ENCODE results near the gene IMPDH1. TPM values are rescaled to one million over a fixed set of nuclear protein-coding genes. Genes with fewer than 3 reads are reported as not detected.
A peak's percentile ranks its signal among the peaks of the same experiment; 100 is the strongest.

The IMPDH1 gene
- total and polyA plus RNA-seq, 2 donors (not counting 1 experiment from before 2014, with no cell fraction given) = 54.9 to 90.6 TPM

GRCh38 chr7:128405471-128406313 is 4.1 kb downstream of the IMPDH1 start:
- under 1% methylated on average over 74 of the region's 107 CpGs for WGBS (ENCODE audit: insufficient coverage)
- CTCF ChIA-PET = interaction anchor here (0.6 to 23.4 kb wide), 4 partner anchors 8 to 775 kb away, joined by 3 to 331 read pairs (median 8); no protein-coding TSS in a partner anchor
- H3K9ac ChIP-seq (ENCODE audit: low read length) = peak overlapping the region; percentile 72
- intact Hi-C loops (cut with micrococcal nuclease) = loop anchor here (5.0 kb wide), 2 partner anchors 63 to 127 kb away; partner anchors contain the start of gene RBM28
- Mint-ChIP-seq H3K9me3 (ENCODE audit: insufficient read depth) (no peaks in the 10 kb centered on the region), H3K27ac (peak overlapping the region; percentile 32), H3K27me3 (no peaks in the 10 kb centered on the region), H3K4me3 (peak overlapping the region; percentile 86), H3K4me1 (peaks cover 47% of the 10 kb centered on the region)
- DNase-seq (peak; percentile 76), ATAC-seq (ENCODE audit: low read depth) (peak; percentile 23)
- no peaks in the 10 kb centered on the region for H3K27me3 ChIP-seq (replicated peaks in 1 of 4; ENCODE audit: control extremely low read depth in 1 of 4, control insufficient read depth in 3 of 4, insufficient read depth in 4 of 4, low read length in 3 of 4)
- H3K4me3 ChIP-seq (ENCODE audit: control extremely low read depth in 1 of 5, extremely low read depth in 1 of 5, insufficient read depth in 1 of 5, low read depth in 2 of 5, low read length in 4 of 5) = peak overlapping the region; percentile 3 to 73 (median 60)
- H2AFZ ChIP-seq (ENCODE audit: insufficient read depth, low read depth, low read length, poor library complexity, severe bottlenecking) = peak overlapping the region; percentile 81
- peaks cover 14% of the 10 kb centered on the region for H4K20me1 ChIP-seq (ENCODE audit: control insufficient read depth, insufficient read depth, low read length, poor library complexity, severe bottlenecking)
- no peaks in the 10 kb centered on the region for H3K79me2 ChIP-seq (ENCODE audit: control insufficient read depth, insufficient read depth, low read length)
- POLR2A ChIA-PET = no interaction called here
- H3K9me3 ChIP-seq (ENCODE audit: control extremely low read depth in 1 of 3, control insufficient read depth in 2 of 3, insufficient read depth in 1 of 3, low read length in 2 of 3) = no peaks in the 10 kb centered on the region
- H3K27ac ChIP-seq (ENCODE audit: low read length in 2 of 2) = no peak overlapping the region
- peaks cover 21 to 53% of the 10 kb centered on the region in 2 donors for H3K4me1 ChIP-seq (ENCODE audit: control insufficient read depth in 2 of 2, insufficient read depth in 2 of 2, low read length in 2 of 2)
- peaks cover under 1 to 14% of the 10 kb centered on the region in 2 experiments for H3K36me3 ChIP-seq (replicated peaks in 1 of 2; ENCODE audit: control extremely low read depth in 1 of 2, control insufficient read depth in 1 of 2, extremely low read depth in 1 of 2, insufficient read depth in 2 of 2, low read length in 1 of 2)
- TF ChIP-seq CTCF (IDR thresholded peaks at IDR 0.05) = no peak
- TF ChIP-seq EZH2 (IDR thresholded peaks at IDR 0.05; ENCODE audit: borderline replicate concordance, insufficient read depth, low read depth, low read length, poor library complexity, severe bottlenecking) = no peak
- H3K4me2 ChIP-seq (replicated peaks; ENCODE audit: low read depth, low read length, poor library complexity, severe bottlenecking) = peak overlapping the region; percentile 97

Measured in B cell (primary cell).